ENCODE data around the gene FNTB.

The FNTB gene

DNA sequence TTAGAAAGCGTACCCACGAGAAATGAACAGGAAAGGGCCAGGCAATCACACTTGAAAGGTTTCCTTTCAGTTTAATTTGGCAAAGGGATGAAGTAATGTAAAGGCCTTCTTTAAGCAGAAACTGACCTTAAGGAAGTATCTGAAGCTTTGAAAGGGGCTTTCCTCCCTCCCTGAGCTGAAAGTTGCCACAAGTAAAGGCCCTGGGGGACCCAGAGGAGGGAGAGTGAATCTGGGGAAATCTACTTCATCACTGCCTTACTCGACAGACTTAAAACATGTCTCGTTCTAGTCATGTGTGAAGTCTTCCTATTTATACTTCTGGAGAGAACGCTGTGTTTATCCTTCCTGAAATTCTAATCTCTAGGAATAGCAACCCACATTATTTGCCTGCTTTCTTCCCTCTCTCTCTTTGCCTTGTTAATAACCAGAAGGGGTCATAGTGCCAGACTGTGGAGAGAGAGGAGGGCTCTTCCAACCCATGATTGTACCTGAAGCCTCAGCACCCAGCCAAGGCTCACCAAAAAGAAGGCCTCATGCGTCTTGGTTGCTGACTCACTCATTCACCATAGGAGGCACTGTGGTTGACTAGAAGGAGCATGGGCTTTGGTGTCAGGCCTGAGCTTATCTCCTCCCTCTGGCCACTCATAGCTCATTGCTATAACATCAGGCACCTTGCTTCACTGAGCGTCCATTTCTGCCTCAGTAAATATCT, 33.9 kb upstream of the FNTB start:
- FAIRE-seq = no peak
- no peak for DNase-seq (ENCODE audit: low spot score)

DNA sequence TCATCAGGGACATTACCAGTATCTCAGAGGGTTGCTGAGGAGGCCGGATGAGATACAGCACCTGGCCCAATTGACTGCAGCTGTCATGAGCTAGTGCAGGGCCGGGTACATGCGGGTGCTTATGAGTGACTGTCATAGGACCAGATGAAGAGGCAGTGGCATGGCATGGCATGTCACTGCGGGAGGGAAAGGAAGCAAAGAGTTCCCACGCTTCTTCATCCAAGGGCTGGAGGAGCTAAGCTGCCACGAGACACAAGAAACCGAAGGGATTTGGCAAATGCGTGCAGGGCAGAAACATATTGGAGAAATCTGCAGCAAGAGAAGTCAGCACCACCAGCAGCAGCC, 33.4 kb upstream of the FNTB start:
- DNase-seq (ENCODE audit: low spot score) (no peak), FAIRE-seq (no peak)

DNA sequence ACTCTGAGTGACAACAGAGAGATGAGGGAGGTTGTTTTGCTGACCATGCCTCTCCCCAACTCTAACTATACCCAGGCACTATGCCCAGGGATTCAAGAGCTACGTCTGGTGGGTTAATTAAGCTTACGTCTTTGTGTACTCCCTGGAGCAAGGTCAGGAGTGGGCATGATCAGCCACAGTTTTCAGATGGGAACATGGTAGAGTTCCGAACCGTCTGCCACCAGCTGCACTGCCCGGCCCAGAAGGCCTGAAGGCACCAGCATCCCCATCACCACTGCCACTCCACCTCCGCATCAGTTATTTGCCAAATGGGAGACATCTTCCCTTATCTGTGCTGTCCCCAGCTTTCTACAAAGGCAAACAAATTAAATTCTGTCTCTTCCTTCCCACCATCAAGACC, 33.0 kb upstream of the FNTB start:
- DNase-seq (ENCODE audit: low spot score) (no peak), FAIRE-seq (no peak)

DNA sequence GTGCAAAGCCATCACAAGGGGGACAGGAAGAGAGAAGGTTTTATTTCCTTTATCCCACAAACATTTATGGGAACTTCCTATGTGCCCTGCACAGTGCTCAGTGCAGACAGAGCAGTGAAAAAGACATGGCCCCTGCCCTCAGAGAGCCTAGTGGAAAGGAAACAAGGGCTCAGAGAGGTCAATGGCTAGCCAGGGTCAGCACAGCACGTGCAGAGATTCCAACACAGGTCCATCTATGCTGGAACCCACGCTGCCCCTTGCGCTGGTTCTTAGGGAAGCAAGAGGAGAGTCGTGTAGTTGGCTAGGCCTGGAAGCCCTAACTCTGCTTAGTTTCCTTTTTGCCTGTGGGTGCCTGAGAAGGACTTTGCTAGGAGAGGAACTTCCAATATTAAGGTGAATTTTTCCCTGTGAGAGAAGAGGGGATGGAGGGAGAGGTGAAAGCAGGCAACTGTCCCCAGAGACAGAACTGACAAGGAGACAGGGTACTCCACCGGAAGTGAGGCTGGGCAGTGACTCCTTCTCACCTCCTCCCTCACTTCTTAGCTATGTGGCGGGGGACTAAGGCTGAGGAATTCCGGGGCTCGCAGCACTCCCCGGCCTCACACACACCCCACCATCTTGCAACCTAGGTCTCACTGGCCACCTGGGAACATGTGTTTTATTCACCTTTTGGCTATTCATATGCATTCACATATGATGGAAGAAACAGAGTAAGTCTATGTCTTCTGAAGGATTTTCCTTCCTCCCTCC, 32.0 kb upstream of the FNTB start:
- FAIRE-seq (no peak), DNase-seq (ENCODE audit: low spot score) (no peak)

DNA sequence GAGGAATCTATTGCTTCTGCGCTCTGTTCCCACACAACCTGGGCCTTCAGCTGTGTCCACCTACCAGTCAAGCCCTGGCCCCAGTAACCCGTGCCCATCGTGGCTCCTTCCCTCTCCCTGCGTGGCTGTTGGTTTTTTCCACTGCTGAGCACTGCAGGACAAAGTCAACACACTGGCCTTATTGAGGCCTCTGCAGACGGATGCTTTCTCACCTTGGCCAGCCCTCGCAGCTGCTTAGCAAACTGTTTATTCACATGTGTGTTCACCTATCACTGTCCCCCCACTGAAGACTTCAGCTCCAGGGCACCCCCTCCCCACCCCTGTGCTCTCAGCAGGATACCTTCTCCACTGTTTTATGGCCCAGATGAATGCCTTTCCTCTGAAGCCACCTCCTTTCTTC, 31.4 kb upstream of the FNTB start:
- no peak for DNase-seq (ENCODE audit: low spot score)
- FAIRE-seq = no peak

DNA sequence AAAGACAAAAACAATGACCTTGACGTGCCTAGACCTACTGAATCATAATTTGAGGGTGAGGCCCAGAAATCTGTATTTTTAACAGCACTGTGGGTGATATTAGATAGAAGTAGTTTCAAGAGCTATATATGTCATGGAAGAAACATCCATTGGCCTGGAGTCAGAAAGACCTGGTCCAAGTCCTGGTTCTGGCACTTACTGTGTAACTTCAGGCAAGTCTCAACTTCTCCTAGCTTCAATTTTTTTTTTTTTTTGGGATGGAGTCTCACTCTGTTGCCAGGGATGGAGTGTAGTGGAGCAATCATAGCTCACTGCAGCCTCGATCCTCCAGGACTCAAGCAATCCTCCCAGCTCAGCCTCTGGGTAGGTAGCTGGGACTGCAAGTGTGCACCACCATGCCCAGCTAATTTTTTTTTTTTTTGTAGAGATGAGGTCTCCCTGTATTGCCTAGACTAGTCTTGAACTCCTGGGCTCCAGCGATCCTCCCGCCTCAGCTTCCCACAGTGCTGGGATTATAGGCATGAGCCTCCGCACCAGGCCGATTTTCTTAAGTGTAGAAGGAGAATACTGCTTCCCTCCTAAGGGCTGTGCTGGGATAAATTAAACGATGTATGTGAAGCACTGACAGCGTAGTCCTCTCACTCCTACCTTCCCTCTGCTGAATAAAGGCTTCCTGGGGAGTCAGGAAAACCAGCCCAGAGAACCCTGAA, 29.8 kb upstream of the FNTB start:
- no peak for FAIRE-seq
- DNase-seq (ENCODE audit: low spot score) = no peak

DNA sequence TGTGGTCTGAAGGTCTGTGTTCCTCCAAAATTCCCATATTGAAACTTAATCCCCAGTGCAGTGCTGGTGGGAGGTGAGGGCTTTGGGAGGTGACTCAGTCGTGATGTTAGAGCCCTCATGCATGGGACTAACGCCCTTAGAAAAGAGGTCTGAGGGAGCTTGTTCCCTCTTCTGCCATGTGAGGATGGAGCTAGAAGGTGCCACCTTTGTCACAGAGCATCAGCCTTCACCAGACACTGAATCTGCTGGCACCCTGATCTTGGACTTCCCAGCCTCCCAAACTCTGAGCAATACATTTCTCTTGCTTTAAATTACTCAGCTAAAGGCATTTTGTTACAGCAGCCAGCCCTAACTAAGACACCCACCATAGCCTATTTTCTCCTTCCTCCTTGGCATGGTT, 28.5 kb upstream of the FNTB start:
- DNase-seq (ENCODE audit: low spot score) = no peak
- no peak for FAIRE-seq

DNA sequence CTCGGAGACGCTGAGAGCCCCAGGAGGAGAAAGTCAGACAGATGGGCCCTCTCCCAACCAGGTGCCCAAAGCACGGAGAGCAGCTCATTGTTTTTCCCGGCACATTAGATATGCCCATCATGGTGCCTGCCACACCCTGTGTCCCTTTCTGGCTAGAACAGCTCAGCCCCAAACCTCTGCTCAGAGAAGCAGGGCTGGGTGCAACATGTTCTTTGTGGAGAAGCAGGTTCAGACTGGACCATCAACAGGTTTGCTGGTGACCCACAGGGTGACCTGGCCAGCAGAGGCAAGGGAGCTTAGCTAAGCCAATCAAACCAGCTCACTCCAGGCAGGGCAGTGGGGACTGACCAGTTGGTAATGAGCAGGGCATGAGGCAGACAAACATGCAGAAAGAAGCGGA, 28.0 kb upstream of the FNTB start:
- DNase-seq (ENCODE audit: low spot score) (no peak), FAIRE-seq (no peak)

DNA sequence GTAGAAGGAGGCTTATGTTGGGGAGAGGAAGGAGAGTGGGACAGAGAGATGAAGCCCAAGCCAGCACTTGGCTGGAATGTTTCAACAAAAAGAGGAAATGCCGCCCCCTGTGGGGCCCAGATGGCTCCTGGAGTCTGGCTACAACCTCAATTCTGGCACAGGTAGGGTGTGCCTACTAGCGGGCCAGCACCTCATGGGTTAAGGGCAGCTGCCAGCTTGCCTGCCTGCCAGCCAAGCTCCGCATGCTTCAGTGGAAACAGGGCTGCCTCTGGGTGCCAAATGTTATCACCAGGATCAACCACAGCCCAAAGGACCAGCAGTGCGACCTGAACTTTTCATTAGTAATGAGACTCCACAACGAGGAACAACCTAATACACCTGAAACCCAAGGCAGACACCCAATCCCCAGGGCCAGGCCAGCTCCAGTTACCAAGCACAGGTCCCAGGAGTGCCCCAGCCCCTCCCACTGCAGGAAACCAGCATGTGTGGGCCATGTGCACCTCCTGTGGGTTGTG, 25.9 kb upstream of the FNTB start:
- no peak for FAIRE-seq
- DNase-seq (ENCODE audit: low spot score) = no peak

DNA sequence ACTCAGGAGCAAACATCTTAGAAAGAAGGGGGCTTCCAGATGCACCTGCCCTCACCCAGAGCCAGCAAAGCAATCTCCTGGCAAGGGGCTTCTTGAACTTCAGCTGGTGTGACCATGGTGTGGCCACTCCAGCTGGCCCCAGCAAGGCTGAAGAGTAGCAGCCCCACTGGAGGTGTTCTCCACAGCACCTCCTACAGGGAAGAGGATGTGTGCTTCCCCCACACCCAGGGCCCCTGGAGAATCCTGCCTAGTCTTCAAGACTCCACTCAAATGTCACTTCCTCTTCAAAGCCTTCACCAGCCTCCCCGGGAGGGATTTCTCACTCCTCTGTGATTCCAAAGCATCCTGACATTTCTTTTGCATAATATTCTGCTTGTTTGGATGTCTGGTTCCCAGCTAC, 23.1 kb upstream of the FNTB start:
- FAIRE-seq (no peak), DNase-seq (ENCODE audit: low spot score) (no peak)

DNA sequence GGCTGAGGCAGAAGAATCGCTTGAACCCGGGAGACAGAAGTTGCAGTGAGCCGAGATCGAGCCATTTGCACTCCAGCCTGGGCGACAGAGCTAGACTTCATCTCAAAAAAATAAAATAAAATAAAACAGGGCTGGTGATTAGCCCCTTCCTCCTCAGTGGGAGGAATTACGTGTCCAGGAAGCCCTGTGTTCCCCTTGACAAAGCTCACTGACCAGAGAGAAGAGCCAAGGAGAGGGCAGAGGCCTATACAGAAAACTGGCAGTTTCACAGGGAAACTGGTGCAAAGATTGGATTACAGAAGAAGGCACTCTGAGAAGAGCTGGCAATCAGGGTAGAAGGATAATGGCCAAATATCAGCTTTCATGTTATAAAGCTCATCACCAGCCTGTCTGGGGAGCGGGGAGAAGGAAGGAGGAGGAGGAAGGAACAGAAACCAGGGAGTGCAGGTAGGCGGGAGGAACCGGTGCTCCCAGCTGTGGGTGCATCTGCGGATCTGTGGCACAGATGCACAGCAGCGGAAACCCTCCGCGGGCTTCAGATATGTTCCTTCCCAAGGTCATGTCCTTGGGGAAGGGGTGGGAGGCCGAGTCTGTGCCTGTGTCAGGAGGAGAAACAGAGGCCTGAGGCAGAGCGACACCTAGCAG, 21.2 kb upstream of the FNTB start:
- DNase-seq (ENCODE audit: low spot score) = no peak
- no peak for FAIRE-seq

DNA sequence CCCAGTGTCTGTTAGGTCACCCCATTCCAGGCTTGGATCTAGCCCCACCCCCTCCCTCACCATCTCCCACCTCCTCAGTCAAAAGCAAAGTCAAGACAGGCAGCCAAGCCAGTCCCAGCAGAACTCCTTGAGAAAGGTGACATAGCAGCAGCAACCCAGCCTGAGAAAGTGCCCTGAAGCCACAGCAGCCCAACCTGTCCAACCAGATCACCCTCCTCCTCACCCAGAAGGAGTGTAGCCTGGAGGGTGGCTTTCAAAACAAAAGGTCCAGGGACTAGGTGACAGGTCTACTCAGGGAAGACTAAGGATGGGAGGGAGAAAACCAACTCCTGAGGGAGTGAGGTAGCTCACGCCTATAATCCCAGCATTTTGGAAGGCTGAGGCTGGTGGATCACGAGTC, 19.7 kb upstream of the FNTB start:
- FAIRE-seq = no peak
- DNase-seq (ENCODE audit: low spot score) = no peak

DNA sequence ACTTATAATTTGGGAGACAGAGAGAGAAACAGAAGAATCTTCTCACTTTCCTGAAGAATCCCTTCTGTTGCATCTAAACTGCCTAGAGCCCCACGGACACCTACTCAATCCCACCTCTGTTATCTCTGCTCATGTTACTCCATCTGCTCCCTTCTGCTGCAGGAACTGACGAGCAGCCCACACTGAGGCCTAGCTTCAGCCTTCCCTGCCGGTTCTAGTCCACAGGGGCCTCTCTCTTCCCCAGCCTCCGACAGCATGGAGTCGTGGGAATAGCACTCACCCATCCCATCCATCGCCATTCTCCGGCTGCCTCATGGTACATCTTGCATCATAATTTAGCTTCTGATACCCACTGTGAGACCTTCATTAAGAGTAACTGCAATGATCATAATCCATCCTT, 18.5 kb upstream of the FNTB start:
- DNase-seq (ENCODE audit: low spot score) (no peak), FAIRE-seq (no peak)

DNA sequence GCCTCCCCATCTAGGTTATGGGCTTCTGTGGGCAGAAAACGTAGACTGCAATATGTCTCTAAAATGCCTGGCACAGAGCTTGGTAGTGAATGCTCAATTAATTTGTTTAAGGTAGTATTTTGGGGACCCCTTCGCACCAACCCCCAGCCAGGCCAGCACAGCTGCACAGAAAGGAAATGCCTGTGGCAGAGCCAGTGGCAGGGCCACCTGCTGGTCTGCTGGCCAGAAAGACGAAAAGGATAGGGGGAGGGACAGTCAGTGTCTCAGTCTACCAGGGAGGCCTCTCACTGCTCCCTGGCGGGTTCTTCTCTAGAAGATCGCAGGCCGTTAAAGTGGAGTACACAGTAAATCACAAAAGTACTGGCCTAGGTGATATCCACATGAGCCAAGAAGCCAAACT, 18.0 kb upstream of the FNTB start:
- no peak for FAIRE-seq
- DNase-seq (ENCODE audit: low spot score) = no peak

DNA sequence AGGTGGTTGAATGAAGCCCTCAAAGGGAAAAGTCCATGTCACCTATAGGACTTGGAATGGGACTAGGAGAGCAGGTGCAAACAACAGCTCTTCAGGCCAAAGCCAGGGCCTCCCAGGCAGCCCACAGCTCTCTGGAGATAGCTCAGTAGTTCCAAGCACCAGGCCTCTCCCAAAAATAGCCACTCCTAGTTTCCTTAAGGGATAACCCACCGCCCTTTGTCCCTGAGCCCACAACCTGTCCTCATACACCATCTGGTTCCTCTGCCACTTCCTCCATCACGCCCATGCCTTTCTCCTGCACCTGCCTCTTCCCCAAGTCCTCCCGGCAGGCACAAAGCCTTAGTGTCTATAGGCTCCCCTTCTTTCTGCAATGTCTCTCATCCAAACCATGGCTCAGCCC, 16.7 kb upstream of the FNTB start:
- DNase-seq (ENCODE audit: low spot score) (no peak), FAIRE-seq (no peak)

DNA sequence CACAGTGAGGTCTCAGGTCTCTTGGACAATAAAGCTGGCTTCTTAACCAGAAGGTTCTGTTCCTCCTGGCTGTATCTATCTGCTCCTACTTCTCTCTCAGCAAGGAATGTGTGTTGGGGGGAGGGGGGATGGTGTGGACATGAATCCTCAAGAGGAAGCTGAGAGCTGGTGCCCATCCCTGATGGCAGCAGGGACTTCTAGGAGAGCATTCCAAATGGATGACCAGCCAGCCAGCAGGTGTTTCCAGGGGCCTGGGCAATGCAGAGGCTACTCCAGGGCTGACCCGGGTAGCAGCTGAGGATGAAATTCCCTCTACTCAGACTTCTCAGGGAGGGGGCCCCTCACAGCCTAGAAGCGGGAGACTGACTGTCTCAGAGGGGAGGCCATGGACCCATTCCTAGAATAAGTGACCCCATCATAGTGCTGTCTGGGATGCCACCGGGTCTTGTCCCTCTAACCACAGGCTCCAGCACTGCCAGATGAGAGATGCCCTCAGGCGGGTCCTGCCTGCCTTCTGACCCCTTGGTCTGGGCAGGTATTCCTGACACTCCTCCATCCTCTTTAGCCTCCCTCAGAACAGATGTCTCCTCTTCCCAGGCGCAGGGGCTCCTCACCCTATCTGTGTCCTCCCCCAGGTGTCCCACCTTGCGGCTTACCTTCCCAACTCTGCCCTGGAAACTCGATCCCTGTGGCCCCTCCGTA, 15.8 kb upstream of the FNTB start:
- FAIRE-seq (no peak), DNase-seq (ENCODE audit: low spot score) (no peak)

DNA sequence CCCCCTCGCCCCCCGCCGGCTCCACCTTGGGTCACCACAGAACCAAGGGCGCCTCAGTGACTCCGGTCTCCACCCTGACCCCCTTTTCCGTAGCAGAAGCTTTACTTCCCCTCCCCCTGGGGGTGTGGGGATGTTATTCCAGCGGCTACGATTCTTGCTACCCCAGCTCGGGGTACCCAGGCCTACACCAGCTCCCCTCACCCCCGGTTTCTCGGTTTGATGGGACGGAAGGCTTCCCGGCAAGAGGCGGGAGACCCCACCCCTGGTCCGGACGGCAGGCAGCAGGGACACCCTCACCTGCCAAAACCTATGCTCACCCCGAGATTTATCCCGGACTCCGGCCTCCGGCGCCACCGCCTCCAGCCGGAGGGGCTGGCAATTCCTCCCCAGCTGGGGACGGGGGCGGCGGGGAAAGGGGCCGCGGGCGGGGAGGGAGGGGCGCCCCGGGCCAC, 15.2 kb upstream of the FNTB start:
- FAIRE-seq (no peak), DNase-seq (ENCODE audit: low spot score) (no peak)

DNA sequence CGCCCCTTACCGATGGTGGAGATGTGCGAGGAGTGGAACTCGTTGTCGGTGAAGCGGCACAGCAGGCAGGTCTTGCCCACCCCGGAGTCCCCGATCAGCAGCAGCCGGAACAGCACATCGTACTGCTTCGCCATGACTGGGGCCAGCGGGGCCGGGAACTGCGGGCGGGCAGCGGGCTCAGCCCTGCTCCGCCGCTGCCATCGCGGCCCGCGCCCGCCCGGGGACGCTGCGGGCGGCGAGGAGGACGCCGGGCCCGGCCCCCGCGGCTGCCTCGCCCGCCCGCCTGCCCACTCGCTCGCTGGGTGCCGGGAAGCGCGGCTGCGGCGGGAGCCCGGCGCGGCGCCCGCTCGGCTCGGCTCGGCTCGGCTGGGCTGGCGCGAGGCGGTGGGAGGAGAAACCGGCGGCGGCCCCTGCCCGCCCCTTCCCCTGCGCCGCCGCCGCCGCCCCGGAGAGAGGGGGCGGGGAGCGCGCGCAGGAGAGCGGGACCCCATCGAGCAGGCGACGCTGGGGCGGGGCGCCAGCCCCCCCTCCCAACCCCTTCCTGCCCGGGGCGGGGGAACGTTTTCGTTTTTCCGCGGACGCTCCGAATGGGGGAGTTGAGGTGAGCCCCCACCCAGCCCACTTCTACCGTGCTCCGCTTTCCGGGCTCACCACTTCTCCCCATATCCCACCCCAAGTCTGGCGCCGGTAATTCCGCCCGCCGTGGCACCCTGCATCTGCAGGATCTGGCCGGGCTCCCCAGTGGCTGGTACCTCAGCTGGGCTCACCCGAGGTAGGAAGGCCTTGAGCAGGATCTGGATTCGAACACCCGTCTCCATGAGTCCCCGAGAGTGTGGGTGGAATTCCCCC, 14.5 kb upstream of the FNTB start, which contains the start of gene RAB15:
TSS of gene RAB15 (minus strand) at position 394 of the 849 bp plus-strand sequence. CDS start at position 134, 260 bp downstream.
- FAIRE-seq (no peak), DNase-seq (ENCODE audit: low spot score) (no peak)

DNA sequence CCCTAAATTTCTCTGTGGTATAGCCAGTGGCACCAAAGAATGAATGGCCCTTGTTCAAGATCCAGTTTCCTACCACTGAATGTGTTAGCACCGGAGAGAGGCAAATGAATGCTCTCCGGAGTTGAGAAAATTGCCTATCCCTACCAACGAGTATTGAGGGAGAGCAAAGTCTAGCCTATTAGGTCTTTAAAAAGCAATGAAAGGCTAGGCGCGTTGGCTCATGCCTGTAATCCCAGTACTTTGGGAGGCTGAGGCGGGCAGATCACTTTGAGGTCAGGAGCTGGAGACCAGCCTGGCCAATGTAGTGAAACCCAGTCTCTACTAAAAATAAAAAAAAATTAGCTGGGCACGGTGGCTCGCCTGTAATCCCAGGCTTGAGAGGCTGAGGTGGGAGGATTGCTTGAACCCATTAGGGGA, 13.7 kb upstream of the FNTB start:
- no peak for FAIRE-seq
- DNase-seq (ENCODE audit: low spot score) = no peak

DNA sequence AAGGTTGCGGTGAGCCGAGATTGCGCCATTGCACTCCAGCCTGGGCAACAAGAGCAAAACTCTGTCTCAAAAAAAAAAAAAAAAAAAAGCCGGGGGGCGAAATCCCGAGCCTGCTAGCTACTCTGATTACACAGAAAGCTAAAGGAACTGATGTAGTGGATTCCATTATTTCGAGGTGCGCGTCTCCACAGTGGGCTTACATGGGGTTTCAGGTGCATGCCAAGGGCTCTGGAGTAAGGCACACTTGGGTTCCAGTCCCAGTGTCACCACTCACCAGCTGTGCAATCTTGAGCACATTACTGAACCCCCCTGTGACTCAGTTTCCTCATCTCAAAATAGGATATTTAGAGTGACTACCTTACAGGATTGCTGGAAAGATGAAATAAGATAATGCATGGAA, 12.9 kb upstream of the FNTB start:
- FAIRE-seq (no peak), DNase-seq (ENCODE audit: low spot score) (no peak)

Data from RCC 7860 (cell line).